Thyroid gland (tissue), 4 donors: Measurements from ENCODE around the gene CCHCR1.

ENCODE experiments used
- CTCF ChIP-seq, 6 experiments: fragments of 200-600 bp in 3 of 6; fragments of 450-650 bp in 3 of 6; sonication (generic) in 3 of 6; IDR thresholded peaks; one replicate each; pipeline ENCODE4 v1.5.1; 2016 to 2019; ENCODE audit warnings: antibody characterized with exemption in 6 of 6, mild to moderate bottlenecking in 2 of 6, inconsistent platforms in 1 of 6, moderate library complexity in 1 of 6
- POLR2A ChIP-seq, 2 donors: fragments of 450-650 bp; IDR thresholded peaks; one replicate each; pipeline ENCODE4 v1.6.1; 2017; ENCODE audit warnings: antibody characterized with exemption in 2 of 2, mild to moderate bottlenecking in 2 of 2, moderate library complexity in 1 of 2

- TF ChIP-seq CTCF (IDR thresholded peaks at IDR 0.05) (no peak), POLR2A (IDR thresholded peaks at IDR 0.05) (no peak)
Observed at GRCh38 chr6:31110825-31111582, 46.6 kb downstream of the CCHCR1 start.
